HL-60 (cell line): ENCODE data around the gene CANT1.

Source experiments
- DNase-seq, 2 experiments: peaks; one replicate each; pipeline ENCODE4 v3.0.0-alpha.2; 2010 to 2020; ENCODE audit warnings: low read depth in 1 of 2, low spot score in 1 of 2
- H3K27ac ChIP-seq: fragments of 250-450 bp; sonication (Bioruptor Pico); replicated peaks from 2 replicates; pipeline ENCODE4 v1.5.1; 2020; ENCODE audit warnings: mild to moderate bottlenecking, moderate library complexity
- H3K27me3 ChIP-seq: fragments of 250-450 bp; sonication (Bioruptor Pico); 2 replicates; pipeline ENCODE4 v1.5.1; 2021; ENCODE audit warnings: mild to moderate bottlenecking, moderate library complexity; ENCODE audit not compliant: insufficient read depth, poor library complexity, severe bottlenecking
- H3K4me3 ChIP-seq: replicated peaks from 2 replicates; pipeline ENCODE4 v1.5.1; 2011; ENCODE audit warnings: mild to moderate bottlenecking, control low read depth, low read length; ENCODE audit not compliant: insufficient read depth
- CTCF ChIP-seq: IDR thresholded peaks from one replicate; pipeline ENCODE4 v1.5.1; 2011; ENCODE audit warnings: low read length, control low read depth, inconsistent platforms; ENCODE audit not compliant: insufficient read depth
- GABPA ChIP-seq: IDR thresholded peaks from 2 replicates; pipeline ENCODE4 v1.6.1; 2012; ENCODE audit warnings: low read depth
- POLR2AphosphoS5 ChIP-seq: IDR thresholded peaks from 2 replicates; pipeline ENCODE4 v1.6.1; 2012; ENCODE audit warnings: low read depth
- REST ChIP-seq: IDR thresholded peaks from 2 replicates; pipeline ENCODE4 v1.6.1; 2012; ENCODE audit warnings: low read depth; ENCODE audit not compliant: insufficient replicate concordance
- SPI1 ChIP-seq: IDR thresholded peaks from 2 replicates; pipeline ENCODE4 v1.6.1; 2012; ENCODE audit warnings: low read depth, mild to moderate bottlenecking, borderline replicate concordance

CANT1 gene

GRCh38 chr17:78999947-79000395 lies 9.6 kb downstream of the CANT1 start:
- TF ChIP-seq REST (no peak), CTCF (no peak), POLR2AphosphoS5 (no peak), GABPA (no peak), SPI1 (no peak)
- H3K27ac ChIP-seq: no peak overlapping the region
- no peak overlapping the region for H3K4me3 ChIP-seq
- no peak for DNase-seq
- H3K27me3 ChIP-seq: no peaks in the 10 kb centered on the region

GRCh38 chr17:78999056-78999768 lies 10.4 kb downstream of the CANT1 start:
- TF ChIP-seq REST: no peak
- TF ChIP-seq SPI1: no peak
- no peak for TF ChIP-seq CTCF
- no peak for TF ChIP-seq GABPA
- no peak for TF ChIP-seq POLR2AphosphoS5
- H3K27ac ChIP-seq: no peak overlapping the region
- DNase-seq: no peak
- H3K4me3 ChIP-seq: no peak overlapping the region
- no peaks in the 10 kb centered on the region for H3K27me3 ChIP-seq

GRCh38 chr17:78998311-78999055 lies 11.1 kb downstream of the CANT1 start:
- no peaks in the 10 kb centered on the region for H3K27me3 ChIP-seq
- TF ChIP-seq SPI1 (no peak), CTCF (no peak), POLR2AphosphoS5 (no peak), REST (no peak), GABPA (no peak)
- DNase-seq: no peak
- no peak overlapping the region for H3K4me3 ChIP-seq
- H3K27ac ChIP-seq: no peak overlapping the region
